Measurements from ENCODE around the gene ENTPD2. TPM values are rescaled to one million over a fixed set of nuclear protein-coding genes. Genes with fewer than 3 reads are reported as not detected.

ENTPD2 gene
- total RNA-seq, 1 experiment from 2014 or later: 32.5 TPM

- no peak overlapping the region for H3K4me3 ChIP-seq (replicated peaks in 1 of 2; ENCODE audit: low read depth in 1 of 2, low read length in 2 of 2)
- intact Hi-C loops (cut with micrococcal nuclease): no loop called here
- no peak overlapping the region for H2AFZ ChIP-seq (ENCODE audit: low read depth, low read length, poor library complexity, severe bottlenecking)
- no peaks in the 10 kb centered on the region for H3K27me3 ChIP-seq (ENCODE audit: insufficient read depth, low read length)
- no peaks in the 10 kb centered on the region for H4K20me1 ChIP-seq (ENCODE audit: insufficient read depth)
- no TSS peak for BruUV-seq (replicated peaks)
- no peak overlapping the region for H3K9ac ChIP-seq (ENCODE audit: low read length)
- H3K4me2 ChIP-seq (ENCODE audit: low read length): no peak overlapping the region
- no peak for DNase-seq (ENCODE audit: low read depth, low spot score)
- RAD21 ChIA-PET (ENCODE audit: low non-redundant PET in 1 of 2, low total read pairs in 2 of 2, uncharacterized antibody in 2 of 2, unreplicated experiment in 2 of 2): no interaction called here
- POLR2A ChIA-PET: no interaction called here
- no peak for ATAC-seq
- no peaks in the 10 kb centered on the region for H3K9me3 ChIP-seq (ENCODE audit: control insufficient read depth in 1 of 2, insufficient read depth in 1 of 2, low read depth in 1 of 2, low read length in 2 of 2)
- H3K27ac ChIP-seq (ENCODE audit: low read depth, low read length): no peak overlapping the region
- H3K9me2 ChIP-seq (ENCODE audit: insufficient read depth): no peaks in the 10 kb centered on the region
- H3K36me3 ChIP-seq (ENCODE audit: control insufficient read depth in 1 of 2, insufficient read depth in 2 of 2, low read length in 2 of 2): no peaks in the 10 kb centered on the region
- CTCF ChIA-PET: no interaction called here
- TF ChIP-seq CEBPB (IDR thresholded peaks at IDR 0.05; ENCODE audit: low read depth) (no peak), ZFX (IDR thresholded peaks at IDR 0.05) (no peak), EGR1 (IDR thresholded peaks at IDR 0.05; ENCODE audit: low read depth) (no peak), SIN3A (IDR thresholded peaks at IDR 0.05; ENCODE audit: low read depth) (no peak), POLR2A (IDR thresholded peaks at IDR 0.05; ENCODE audit: borderline replicate concordance, extremely low read depth, insufficient read depth, insufficient read length) (no peak), EZH2 (IDR thresholded peaks at IDR 0.05) (no peak), EZH2phosphoT487 (IDR thresholded peaks at IDR 0.05; ENCODE audit: borderline replicate concordance) (no peak), RAD21 (IDR thresholded peaks at IDR 0.05; ENCODE audit: low read depth) (no peak), FOSL1 (IDR thresholded peaks at IDR 0.05; ENCODE audit: low read depth) (no peak), ELF1 (IDR thresholded peaks at IDR 0.05; ENCODE audit: borderline replicate concordance, low read depth) (no peak), POLR2AphosphoS5 (IDR thresholded peaks at IDR 0.05; ENCODE audit: low read depth, low read length) (no peak), YY1 (IDR thresholded peaks at IDR 0.05; ENCODE audit: extremely low read depth, insufficient replicate concordance, low read depth, low read length) (no peak), REST (IDR thresholded peaks at IDR 0.05; ENCODE audit: low read depth) (no peak), SRF (IDR thresholded peaks at IDR 0.05; ENCODE audit: low read depth) (no peak)
- TF ChIP-seq, protein P1, sequence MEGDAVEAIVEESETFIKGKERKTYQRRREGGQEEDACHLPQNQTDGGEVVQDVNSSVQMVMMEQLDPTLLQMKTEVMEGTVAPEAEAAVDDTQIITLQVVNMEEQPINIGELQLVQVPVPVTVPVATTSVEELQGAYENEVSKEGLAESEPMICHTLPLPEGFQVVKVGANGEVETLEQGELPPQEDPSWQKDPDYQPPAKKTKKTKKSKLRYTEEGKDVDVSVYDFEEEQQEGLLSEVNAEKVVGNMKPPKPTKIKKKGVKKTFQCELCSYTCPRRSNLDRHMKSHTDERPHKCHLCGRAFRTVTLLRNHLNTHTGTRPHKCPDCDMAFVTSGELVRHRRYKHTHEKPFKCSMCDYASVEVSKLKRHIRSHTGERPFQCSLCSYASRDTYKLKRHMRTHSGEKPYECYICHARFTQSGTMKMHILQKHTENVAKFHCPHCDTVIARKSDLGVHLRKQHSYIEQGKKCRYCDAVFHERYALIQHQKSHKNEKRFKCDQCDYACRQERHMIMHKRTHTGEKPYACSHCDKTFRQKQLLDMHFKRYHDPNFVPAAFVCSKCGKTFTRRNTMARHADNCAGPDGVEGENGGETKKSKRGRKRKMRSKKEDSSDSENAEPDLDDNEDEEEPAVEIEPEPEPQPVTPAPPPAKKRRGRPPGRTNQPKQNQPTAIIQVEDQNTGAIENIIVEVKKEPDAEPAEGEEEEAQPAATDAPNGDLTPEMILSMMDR (IDR thresholded peaks at IDR 0.05 in 2 of 3, conservative IDR thresholded peaks at IDR 0.05 in 1 of 3; ENCODE audit: borderline replicate concordance in 1 of 3, insufficient read depth in 1 of 3, low read depth in 2 of 3, low read length in 2 of 3): no peak
- TF ChIP-seq, protein P2, sequence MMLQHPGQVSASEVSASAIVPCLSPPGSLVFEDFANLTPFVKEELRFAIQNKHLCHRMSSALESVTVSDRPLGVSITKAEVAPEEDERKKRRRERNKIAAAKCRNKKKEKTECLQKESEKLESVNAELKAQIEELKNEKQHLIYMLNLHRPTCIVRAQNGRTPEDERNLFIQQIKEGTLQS (IDR thresholded peaks at IDR 0.05): no peak
- peaks cover 17 to 36% of the 10 kb centered on the region in 2 experiments for H3K4me1 ChIP-seq (ENCODE audit: control insufficient read depth in 1 of 2, insufficient read depth in 2 of 2, low read length in 2 of 2)
- no peaks in the 10 kb centered on the region for H3K79me2 ChIP-seq (ENCODE audit: insufficient read depth, low read length)
Measured at GRCh38 chr9:137051145-137051724, 2.6 kb downstream of the ENTPD2 start.

All from HCT116 (cell line).